ENCODE measurements around the gene TMEM132C. TPM values are rescaled to one million over a fixed set of nuclear protein-coding genes. Genes with fewer than 3 reads are reported as not detected.
A peak's percentile ranks its signal among the peaks of the same experiment; 100 is the strongest.

The TMEM132C gene
- total RNA-seq, 6 experiments from 2014 or later: not detected

DNA sequence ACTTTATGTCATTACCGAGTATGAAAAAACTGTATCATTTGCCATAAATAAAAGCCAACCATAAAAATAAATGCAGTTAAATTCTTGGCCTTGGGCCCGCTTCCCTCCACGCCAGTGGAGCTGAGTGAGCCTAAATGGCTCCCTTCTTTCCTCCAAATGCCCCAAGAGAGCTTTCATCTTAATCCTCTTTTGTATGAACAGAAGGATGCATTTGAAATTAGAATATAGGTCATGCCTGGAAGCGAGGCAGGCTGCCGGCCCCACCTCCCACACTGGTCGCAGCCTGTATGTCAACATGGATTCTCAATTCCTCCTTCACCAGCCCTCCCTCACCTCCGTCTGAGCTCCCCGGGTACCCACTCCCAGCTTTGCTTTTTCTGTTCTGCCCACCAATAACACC, 311.1 kb downstream of the TMEM132C start:
- H3K4me1 Mint-ChIP-seq (ENCODE audit: low read depth): no peaks in the 10 kb centered on the region

DNA sequence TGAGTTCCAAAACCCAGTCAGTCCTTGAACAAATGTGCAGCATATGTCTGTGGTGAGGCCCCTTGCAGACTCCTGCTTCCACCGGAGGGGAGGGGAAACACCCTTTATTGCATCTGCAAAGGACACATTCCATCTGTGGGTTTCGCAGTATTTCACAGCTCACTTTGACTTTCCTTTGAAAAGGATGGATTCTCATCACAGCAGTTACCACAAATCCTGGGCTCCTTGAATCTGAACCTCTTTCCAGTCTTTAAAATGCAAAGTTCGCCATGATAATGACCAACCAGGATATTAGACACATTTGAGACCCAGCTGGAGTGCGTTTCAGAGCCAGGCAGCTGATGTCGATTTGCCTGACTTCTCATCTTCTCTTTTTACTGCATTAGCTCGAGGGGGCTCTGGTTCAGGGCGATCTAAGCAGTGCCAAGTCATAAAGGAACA, 314.4 kb downstream of the TMEM132C start:
- TF ChIP-seq, protein P1, sequence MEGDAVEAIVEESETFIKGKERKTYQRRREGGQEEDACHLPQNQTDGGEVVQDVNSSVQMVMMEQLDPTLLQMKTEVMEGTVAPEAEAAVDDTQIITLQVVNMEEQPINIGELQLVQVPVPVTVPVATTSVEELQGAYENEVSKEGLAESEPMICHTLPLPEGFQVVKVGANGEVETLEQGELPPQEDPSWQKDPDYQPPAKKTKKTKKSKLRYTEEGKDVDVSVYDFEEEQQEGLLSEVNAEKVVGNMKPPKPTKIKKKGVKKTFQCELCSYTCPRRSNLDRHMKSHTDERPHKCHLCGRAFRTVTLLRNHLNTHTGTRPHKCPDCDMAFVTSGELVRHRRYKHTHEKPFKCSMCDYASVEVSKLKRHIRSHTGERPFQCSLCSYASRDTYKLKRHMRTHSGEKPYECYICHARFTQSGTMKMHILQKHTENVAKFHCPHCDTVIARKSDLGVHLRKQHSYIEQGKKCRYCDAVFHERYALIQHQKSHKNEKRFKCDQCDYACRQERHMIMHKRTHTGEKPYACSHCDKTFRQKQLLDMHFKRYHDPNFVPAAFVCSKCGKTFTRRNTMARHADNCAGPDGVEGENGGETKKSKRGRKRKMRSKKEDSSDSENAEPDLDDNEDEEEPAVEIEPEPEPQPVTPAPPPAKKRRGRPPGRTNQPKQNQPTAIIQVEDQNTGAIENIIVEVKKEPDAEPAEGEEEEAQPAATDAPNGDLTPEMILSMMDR (IDR thresholded peaks at IDR 0.05): no peak
- H3K27ac Mint-ChIP-seq: no peak overlapping the region
- peaks cover 81% of the 10 kb centered on the region for H3K9me3 Mint-ChIP-seq

More for the DNA sequence above, 311.1 kb downstream of the TMEM132C start:
- peaks cover 71% of the 10 kb centered on the region for H3K9me3 Mint-ChIP-seq
- no peak overlapping the region for H3K4me3 Mint-ChIP-seq
- no peak overlapping the region for H3K27ac Mint-ChIP-seq
- no peak for DNase-seq
- TF ChIP-seq, protein P1 (IDR thresholded peaks at IDR 0.05): no peak
- H3K27me3 Mint-ChIP-seq (ENCODE audit: insufficient read depth): no peaks in the 10 kb centered on the region
- H3K36me3 Mint-ChIP-seq (ENCODE audit: low read depth): peaks cover 10% of the 10 kb centered on the region

DNA sequence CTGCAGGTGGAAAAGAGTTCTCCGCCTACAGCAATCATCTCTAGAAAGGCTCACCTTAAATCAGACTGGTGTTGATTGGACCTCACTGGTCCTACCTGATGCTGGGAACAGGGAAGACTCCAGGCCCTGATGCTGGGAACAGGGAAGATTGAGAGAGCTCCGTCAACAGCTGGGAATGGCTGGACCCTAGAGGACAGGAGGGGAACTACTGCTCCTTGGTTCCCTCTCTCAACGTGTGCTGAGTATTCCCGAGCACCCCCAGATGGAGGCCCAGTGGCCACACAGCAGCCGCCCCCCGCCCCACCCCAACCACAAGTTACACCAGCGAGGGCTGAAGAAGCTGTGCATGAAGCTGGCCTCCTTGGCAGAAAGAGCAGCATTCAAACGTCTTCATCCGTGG, 316.5 kb downstream of the TMEM132C start:
- H3K9me3 Mint-ChIP-seq: peaks cover 80% of the 10 kb centered on the region
- TF ChIP-seq, protein P1 (IDR thresholded peaks at IDR 0.05): peak; percentile 21; the same call in 1 of the 2 replicates
- H3K36me3 Mint-ChIP-seq (ENCODE audit: low read depth): peaks cover 10% of the 10 kb centered on the region
- no peak overlapping the region for H3K4me3 Mint-ChIP-seq
- H3K27ac Mint-ChIP-seq: no peak overlapping the region
- DNase-seq: no peak
- H3K4me1 Mint-ChIP-seq (ENCODE audit: low read depth): no peaks in the 10 kb centered on the region
- H3K27me3 Mint-ChIP-seq (ENCODE audit: insufficient read depth): no peaks in the 10 kb centered on the region

More for the DNA sequence above, 314.4 kb downstream of the TMEM132C start:
- no peak overlapping the region for H3K4me3 Mint-ChIP-seq
- DNase-seq: no peak
- H3K27me3 Mint-ChIP-seq (ENCODE audit: insufficient read depth): no peaks in the 10 kb centered on the region
- H3K4me1 Mint-ChIP-seq (ENCODE audit: low read depth): no peaks in the 10 kb centered on the region
- H3K36me3 Mint-ChIP-seq (ENCODE audit: low read depth): peaks cover 10% of the 10 kb centered on the region

DNA sequence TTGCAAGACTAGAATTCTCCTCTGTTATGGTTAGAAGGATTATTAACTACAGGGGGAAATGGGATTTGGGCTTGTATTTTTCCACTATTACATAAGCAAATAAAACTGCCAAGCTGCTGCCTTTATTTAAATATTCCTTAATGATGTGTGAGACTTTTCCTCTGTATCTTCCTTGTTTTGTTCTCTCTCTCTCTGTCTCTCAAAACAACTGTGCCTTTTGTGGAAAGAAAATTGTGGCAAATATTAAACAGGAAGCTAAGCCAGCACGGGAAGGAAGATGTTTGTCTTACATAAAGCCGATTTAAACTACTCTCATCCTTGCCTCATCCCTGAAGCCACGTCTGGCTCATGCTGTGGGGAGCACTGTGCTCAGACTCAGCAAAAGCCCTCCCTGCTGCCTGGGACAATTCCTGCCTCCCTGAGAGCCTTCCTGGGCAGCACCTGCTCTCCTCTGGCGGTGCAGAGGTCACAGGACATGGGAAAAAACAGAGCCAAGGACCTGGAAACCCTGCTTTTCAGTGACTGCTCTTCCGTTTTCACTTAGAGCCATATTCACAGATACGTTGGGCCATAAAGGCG, 319.6 kb downstream of the TMEM132C start:
- Mint-ChIP-seq H3K27me3 (ENCODE audit: insufficient read depth) (peaks cover 1% of the 10 kb centered on the region; the same call in 1 of the 2 replicates), H3K36me3 (ENCODE audit: low read depth) (peaks cover 3% of the 10 kb centered on the region; the same call in 1 of the 2 replicates)
- TF ChIP-seq, protein P1 (IDR thresholded peaks at IDR 0.05): no peak

GRCh38 chr12:128587918-128588317, 320.9 kb downstream of the TMEM132C start:
- Mint-ChIP-seq H3K27me3 (ENCODE audit: insufficient read depth) (peaks cover 1% of the 10 kb centered on the region; the same call in 1 of the 2 replicates), H3K9me3 (peaks cover 76% of the 10 kb centered on the region), H3K4me3 (no peak overlapping the region), H3K4me1 (ENCODE audit: low read depth) (no peaks in the 10 kb centered on the region), H3K27ac (no peak overlapping the region), H3K36me3 (ENCODE audit: low read depth) (peaks cover 3% of the 10 kb centered on the region; the same call in 1 of the 2 replicates)
- DNase-seq: no peak
- TF ChIP-seq, protein P1 (IDR thresholded peaks at IDR 0.05): no peak

More for the DNA sequence above, 319.6 kb downstream of the TMEM132C start:
- Mint-ChIP-seq H3K4me1 (ENCODE audit: low read depth) (no peaks in the 10 kb centered on the region), H3K27ac (no peak overlapping the region), H3K4me3 (no peak overlapping the region), H3K9me3 (peaks cover 80% of the 10 kb centered on the region)
- no peak for DNase-seq

Measured in HFFc6 (cell line).